HG03342 (cell line): Measurements from ENCODE around the gene MAGI2.

ENCODE experiments used
- ATAC-seq: cut with Tn5 transposase; IDR thresholded peaks from one replicate; pipeline ENCODE4 v1.9.1; 2021; ENCODE audit warnings: mild to moderate bottlenecking, moderate library complexity; ENCODE audit not compliant: unreplicated experiment

MAGI2 gene

DNA sequence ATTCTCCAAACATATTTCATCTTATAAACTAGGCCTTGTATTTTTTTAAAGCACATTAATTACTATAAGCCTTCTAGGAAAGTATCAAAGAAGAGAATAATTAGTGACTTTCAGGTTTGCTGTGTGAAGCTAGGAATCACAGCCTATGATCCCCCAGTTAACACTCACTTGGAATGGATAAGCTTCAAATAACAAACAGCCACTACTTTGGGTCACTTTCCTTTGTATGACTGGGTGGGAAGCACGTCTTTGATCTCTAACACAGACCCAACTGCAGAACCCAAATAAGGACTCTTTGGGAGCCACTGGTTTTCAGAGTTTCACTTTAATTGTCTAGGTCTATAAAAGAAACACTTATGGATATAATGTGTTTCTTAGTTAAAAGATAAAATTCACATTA lies 769.3 kb downstream of the MAGI2 start:
- no peak for ATAC-seq

DNA sequence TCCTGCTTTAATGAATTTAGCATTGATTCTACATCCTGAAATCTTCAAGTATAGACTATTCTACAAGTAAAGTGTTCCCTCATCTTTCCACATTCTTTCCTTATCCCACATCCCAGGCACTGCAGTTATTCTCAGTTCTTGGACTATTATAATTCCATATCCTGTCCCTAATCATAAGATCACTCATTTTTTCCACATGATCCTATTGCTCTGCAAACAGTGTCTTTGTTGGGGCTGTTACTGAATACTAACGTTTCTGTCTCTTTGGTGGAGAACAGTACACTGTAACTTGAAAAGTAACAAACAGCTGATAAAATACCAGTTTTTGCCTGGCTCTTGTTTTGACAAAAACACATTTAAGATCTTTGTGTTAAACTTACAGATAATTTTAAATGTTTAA lies 769.9 kb downstream of the MAGI2 start:
- no peak for ATAC-seq

- ATAC-seq, result no peak
Observed at GRCh38 chr7:78679112-78679876, 774.2 kb downstream of the MAGI2 start.

DNA sequence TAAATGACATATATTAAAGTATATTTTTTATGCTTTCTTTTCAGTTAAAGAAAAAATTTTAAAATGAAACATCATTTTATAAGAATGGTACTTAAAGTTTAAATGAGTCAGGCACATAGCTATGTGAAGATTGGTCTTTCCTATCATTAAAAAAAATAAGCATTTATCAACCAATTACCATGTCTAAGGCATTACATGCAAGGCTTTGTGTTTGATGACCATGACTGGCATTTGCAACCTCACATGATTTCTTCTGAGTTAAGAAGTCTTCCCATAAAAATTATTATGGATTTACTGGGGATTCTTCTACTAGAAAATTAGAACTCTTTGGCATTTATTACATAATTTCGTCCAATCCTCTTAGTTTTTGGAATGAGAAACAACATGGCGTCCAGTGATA lies 776.1 kb downstream of the MAGI2 start:
- no peak for ATAC-seq

- no peak for ATAC-seq
Observed at GRCh38 chr7:78675511-78675910, 778.0 kb downstream of the MAGI2 start.

DNA sequence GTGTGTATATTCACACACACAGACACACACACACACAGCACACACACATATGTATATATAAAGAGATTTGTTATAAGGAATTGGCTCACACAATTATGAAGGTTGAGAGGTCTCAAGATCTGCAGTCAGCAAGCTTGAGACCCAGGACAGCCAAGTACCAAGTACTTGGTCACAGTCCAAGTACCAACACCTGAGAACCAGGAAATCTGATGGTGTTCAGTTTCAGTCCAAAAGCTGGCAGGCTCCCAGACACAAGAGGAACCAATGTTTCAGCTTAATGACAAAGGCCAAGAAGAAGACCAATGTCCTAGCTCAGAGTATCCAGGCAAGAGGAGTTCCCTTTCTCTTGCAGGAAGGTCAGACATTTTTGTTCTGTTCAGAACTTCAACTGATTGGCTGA lies 780.2 kb downstream of the MAGI2 start:
- no peak for ATAC-seq

GRCh38 chr7:78662939-78663338 lies 790.5 kb downstream of the MAGI2 start:
- no peak for ATAC-seq

- ATAC-seq, result no peak
Observed at GRCh38 chr7:78649976-78650375, 803.5 kb downstream of the MAGI2 start.

DNA sequence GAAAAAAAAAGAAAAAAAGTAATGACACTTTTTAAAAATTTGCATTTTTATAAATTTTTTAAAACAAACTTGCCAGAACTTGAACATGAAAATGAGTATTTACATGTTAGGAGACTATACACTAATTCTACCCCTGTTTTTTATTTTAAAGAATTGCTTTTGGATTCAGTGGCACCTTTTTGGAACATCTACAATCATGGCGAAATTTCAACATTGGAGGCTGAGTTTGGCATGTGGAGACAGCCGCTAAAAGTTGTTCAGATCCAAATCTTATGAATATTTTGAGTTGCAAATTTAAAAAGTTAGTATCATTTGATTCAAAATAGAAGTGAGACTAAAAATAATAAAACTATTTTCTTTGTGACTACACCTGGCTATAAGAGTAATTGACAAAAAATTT lies 804.2 kb downstream of the MAGI2 start:
- no peak for ATAC-seq

DNA sequence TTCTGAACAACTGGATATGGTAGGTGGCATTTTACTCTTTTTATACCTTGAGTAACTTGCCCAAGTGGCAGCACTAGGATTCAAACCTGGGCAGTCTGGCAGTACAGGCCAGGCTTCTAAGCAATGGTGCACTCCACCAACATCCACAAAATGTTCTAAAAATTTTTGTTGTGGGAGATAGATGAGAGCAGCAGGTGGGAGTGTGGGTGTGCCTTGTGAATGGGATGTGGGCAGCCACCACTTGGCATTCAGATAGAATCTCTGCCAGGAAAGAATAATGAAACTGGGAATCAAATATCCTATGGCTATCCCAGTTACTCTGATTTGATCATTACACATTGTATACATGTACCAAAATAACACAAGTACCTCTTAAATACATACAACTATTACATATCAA lies 810.7 kb downstream of the MAGI2 start:
- no peak for ATAC-seq

- ATAC-seq, result no peak
Observed at GRCh38 chr7:78638364-78638763, 815.1 kb downstream of the MAGI2 start.

GRCh38 chr7:78636727-78637126 lies 816.7 kb downstream of the MAGI2 start:
- no peak for ATAC-seq

- no peak for ATAC-seq
Observed at GRCh38 chr7:78635026-78635793, 818.3 kb downstream of the MAGI2 start.

DNA sequence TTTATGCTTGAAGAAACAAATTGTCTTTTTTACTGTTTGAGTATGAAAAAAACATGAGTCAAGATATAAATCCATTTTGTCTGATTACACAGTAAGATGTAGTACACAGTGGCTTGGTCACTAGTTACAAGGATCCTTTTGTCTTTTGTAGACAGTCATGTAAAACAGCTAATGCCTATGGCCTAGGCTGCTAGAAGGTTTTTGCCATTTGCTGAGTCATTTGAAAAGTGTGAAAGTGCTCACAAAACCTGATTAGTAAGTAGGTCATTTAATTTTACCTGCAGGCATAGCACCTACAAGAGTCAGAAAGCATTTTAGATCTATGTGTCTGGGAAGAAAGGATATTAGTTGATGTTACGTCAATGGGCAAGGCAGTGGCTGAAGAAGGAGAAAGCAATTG lies 819.4 kb downstream of the MAGI2 start:
- no peak for ATAC-seq

- no peak for ATAC-seq
Observed at GRCh38 chr7:78620920-78621319, 832.5 kb downstream of the MAGI2 start.

DNA sequence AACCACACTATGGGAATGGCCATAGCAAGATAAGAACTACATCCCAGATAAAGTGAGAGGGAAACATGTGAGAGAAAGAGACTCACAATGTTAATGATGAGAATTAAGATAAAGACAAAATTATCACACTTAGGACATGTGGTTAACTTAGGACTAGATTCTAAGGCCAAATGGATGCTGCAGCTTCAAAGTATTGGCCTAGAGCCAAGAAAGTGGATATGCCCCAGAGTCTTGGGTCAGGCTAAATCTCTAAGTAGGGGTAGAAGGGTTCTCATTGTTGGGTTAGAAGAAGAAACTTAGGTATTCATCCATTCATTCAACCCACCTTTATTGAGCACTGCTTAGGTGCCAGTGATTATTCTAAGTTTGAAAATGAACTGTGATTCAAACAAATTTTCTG lies 836.9 kb downstream of the MAGI2 start:
- ATAC-seq, result no peak

DNA sequence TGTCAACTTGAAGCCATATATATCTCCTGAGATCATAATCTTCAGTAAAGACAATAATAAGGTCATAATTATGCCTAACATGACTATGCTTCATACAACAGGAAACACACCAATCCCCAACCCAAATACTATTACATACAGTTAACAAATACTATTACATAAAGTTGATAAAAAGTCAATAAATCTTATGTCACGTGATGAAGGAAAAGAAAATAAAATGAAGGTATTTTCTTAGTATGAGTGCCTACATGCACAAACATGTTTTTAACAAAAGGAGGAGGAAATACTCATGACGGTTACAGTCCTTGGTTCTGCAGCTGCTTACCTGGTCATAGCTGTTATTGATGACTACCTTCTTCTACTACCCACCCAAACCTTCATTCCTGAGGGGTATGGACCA lies 844.2 kb downstream of the MAGI2 start:
- no peak for ATAC-seq

- ATAC-seq, result no peak
Observed at GRCh38 chr7:78607099-78607498, 846.4 kb downstream of the MAGI2 start.

DNA sequence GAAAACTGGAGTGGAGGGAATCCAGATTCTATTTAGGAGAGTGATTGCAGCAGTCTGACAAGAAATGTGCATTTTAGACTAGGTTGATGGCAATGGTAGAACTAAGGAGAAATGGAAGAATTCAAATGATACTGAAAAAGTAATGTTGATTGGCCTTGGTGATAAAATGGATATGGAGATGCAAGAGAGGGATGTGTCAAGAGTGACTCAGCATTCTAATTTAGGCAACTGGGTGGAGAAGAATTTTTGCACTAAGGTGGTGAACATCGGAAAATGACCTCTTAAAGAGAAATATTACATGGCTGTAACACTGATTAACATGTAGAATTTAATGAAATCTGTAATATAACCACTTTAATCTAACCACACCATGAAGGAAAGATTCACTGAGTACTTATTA lies 848.3 kb downstream of the MAGI2 start:
- no peak for ATAC-seq

- ATAC-seq, result no peak
Observed at GRCh38 chr7:78601728-78602127, 851.7 kb downstream of the MAGI2 start.

GRCh38 chr7:78594156-78594555 lies 859.3 kb downstream of the MAGI2 start:
- no peak for ATAC-seq

- ATAC-seq, result no peak
Observed at GRCh38 chr7:78588393-78588792, 865.1 kb downstream of the MAGI2 start.
